ENCODE data around the gene PPP2R3B.
"Not testable (repeated sequence)": the region's sequence is repeated elsewhere in the genome, so short reads cannot be mapped to it uniquely, and the experiment has no call there.

Gene PPP2R3B

GRCh38 chrX:389021-389441 is 2.3 kb upstream of the PPP2R3B start:
- TF ChIP-seq, protein P1, sequence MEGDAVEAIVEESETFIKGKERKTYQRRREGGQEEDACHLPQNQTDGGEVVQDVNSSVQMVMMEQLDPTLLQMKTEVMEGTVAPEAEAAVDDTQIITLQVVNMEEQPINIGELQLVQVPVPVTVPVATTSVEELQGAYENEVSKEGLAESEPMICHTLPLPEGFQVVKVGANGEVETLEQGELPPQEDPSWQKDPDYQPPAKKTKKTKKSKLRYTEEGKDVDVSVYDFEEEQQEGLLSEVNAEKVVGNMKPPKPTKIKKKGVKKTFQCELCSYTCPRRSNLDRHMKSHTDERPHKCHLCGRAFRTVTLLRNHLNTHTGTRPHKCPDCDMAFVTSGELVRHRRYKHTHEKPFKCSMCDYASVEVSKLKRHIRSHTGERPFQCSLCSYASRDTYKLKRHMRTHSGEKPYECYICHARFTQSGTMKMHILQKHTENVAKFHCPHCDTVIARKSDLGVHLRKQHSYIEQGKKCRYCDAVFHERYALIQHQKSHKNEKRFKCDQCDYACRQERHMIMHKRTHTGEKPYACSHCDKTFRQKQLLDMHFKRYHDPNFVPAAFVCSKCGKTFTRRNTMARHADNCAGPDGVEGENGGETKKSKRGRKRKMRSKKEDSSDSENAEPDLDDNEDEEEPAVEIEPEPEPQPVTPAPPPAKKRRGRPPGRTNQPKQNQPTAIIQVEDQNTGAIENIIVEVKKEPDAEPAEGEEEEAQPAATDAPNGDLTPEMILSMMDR (IDR thresholded peaks at IDR 0.05; ENCODE audit: extremely low read depth, insufficient read depth, missing control alignments) = no peak
- in situ Hi-C loops (cut with MboI; ENCODE audit: low pct_unique_long_range_greater_than_20kb, low sequenced_read_pairs, unreplicated experiment) = no loop called here
- DNase-seq (ENCODE audit: low spot score) = no peak

DNA sequence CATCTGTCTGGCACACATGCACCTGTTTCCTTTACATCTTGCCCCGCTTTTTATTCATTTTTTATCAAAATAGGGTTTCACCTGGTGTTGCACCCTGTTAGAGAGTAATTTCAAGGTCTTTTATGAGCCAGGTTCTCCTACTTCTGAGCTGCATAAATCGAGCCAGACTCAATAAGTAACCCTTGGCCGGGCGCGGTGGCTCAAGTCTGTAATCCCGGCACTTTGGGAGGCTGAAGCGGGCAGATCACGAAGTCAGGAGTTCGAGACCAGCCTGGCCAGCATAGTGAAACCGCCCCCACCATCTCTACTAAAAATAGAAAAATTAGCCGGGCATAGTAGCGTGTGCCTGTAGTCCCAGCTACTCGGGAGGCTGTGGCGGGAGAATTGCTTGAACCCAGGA is 1.0 kb upstream of the PPP2R3B start:
- no peak for DNase-seq (ENCODE audit: low spot score)
- TF ChIP-seq, protein P1 (IDR thresholded peaks at IDR 0.05; ENCODE audit: extremely low read depth, insufficient read depth, missing control alignments) = no peak
- in situ Hi-C loops (cut with MboI; ENCODE audit: low pct_unique_long_range_greater_than_20kb, low sequenced_read_pairs, unreplicated experiment) = no loop called here

- in situ Hi-C loops (cut with MboI; ENCODE audit: low pct_unique_long_range_greater_than_20kb, low sequenced_read_pairs, unreplicated experiment) = no loop called here
- peak; percentile 65 for DNase-seq (ENCODE audit: low spot score)
- TF ChIP-seq, protein P1 (IDR thresholded peaks at IDR 0.05; ENCODE audit: extremely low read depth, insufficient read depth, missing control alignments) = no peak
These were observed 404 bp downstream of the PPP2R3B start for GRCh38 chrX:386239-386767.

- DNase-seq (ENCODE audit: low spot score); in situ Hi-C loops (cut with MboI; ENCODE audit: low pct_unique_long_range_greater_than_20kb, low sequenced_read_pairs, unreplicated experiment): not testable (repeated sequence)
These were observed 971 bp downstream of the PPP2R3B start for GRCh38 chrX:385736-386135.

DNA sequence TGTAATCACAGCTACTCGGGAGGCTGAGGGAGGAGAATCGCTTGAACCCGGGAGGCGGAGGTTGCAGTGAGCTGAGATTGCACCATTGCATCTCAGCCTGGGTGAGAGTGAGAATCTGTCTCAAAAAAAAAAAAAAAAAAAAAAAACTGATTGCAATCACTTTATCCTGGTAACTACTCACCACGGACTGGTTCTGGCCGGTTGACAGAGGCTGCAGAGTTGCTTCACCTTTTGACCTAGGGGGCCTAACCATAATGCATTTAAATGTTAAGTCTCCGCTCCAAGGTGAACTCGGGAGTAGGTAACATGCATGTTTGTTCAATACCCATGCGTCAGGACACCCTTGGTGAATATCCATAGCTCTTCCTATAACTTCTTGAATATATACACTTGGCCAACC is 1.8 kb downstream of the PPP2R3B start:
- TF ChIP-seq, protein P1 (IDR thresholded peaks at IDR 0.05; ENCODE audit: extremely low read depth, insufficient read depth, missing control alignments) = no peak
- in situ Hi-C loops (cut with MboI; ENCODE audit: low pct_unique_long_range_greater_than_20kb, low sequenced_read_pairs, unreplicated experiment) = no loop called here
- DNase-seq (ENCODE audit: low spot score) = no peak

- in situ Hi-C loops (cut with MboI; ENCODE audit: low pct_unique_long_range_greater_than_20kb, low sequenced_read_pairs, unreplicated experiment) = no loop called here
- DNase-seq (ENCODE audit: low spot score) = no peak
- TF ChIP-seq, protein P1 (IDR thresholded peaks at IDR 0.05; ENCODE audit: extremely low read depth, insufficient read depth, missing control alignments) = no peak
These were observed 8.3 kb downstream of the PPP2R3B start for GRCh38 chrX:378443-378842.

DNA sequence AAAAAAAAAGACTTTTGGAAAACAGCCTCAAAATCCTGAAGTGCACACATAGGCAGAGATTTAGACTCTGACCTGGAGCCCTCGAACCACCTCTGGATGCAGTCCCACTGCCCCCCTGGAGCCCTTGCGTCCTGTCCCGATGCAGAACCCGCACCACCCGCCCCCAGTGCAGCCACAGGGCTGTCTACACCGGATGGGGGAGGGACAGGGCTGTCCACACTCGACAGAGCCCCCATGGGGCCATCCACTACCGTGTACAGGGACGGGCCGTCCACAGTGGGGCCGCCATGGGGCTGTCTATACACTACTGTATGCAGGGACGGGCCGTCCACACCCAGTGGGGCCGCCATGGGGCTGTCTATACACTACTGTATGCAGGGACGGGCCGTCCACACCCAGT is 10.5 kb downstream of the PPP2R3B start:
- DNase-seq (ENCODE audit: low spot score); in situ Hi-C loops (cut with MboI; ENCODE audit: low pct_unique_long_range_greater_than_20kb, low sequenced_read_pairs, unreplicated experiment): not testable (repeated sequence)
